Keratinocyte (primary cell): ENCODE measurements around the gene CECR2. TPM values are rescaled to one million over a fixed set of nuclear protein-coding genes. Genes with fewer than 3 reads are reported as not detected.

Experiments used
- DNase-seq: peaks from one replicate; pipeline ENCODE4 v3.0.0-alpha.2; 2011; ENCODE audit warnings: low read depth, missing footprints, low spot score
- FAIRE-seq: peaks from 2 replicates; lab custom pipeline; 2011; peaks lifted over from hg19 to GRCh38; lab: Jason Lieb, UNC
- H2AFZ ChIP-seq: 2 replicates; pipeline ENCODE4 v1.6.0; 2012; ENCODE audit warnings: low read length, control low read depth, inconsistent platforms; ENCODE audit not compliant: control insufficient read depth
- H3K27ac ChIP-seq: 2 replicates; pipeline ENCODE4 v1.5.1; 2011; ENCODE audit warnings: low read length; ENCODE audit not compliant: control insufficient read depth, insufficient read depth
- H3K27me3 ChIP-seq: 3 replicates; pipeline ENCODE4 v1.6.0; 2011; ENCODE audit warnings: low read length; ENCODE audit not compliant: control insufficient read depth, insufficient read depth; ENCODE audit errors: extremely low read depth
- H3K36me3 ChIP-seq, 2 experiments: 2 replicates in 1 of 2; 3 replicates in 1 of 2; pipeline ENCODE4 v1.5.1; 2011; ENCODE audit warnings: low read length in 2 of 2, mild to moderate bottlenecking in 1 of 2; ENCODE audit not compliant: control insufficient read depth in 2 of 2, insufficient read depth in 2 of 2; ENCODE audit errors: extremely low read depth in 1 of 2
- H3K4me1 ChIP-seq: 3 replicates; pipeline ENCODE4 v1.5.1; 2011; ENCODE audit warnings: low read length; ENCODE audit not compliant: control insufficient read depth, insufficient read depth; ENCODE audit errors: extremely low read depth
- H3K4me2 ChIP-seq: 3 replicates; pipeline ENCODE4 v1.6.0; 2011; ENCODE audit warnings: low read depth, low read length; ENCODE audit not compliant: control insufficient read depth, insufficient read depth; ENCODE audit errors: extremely low read depth
- H3K4me3 ChIP-seq, 3 experiments: fragments of 200-600 bp in 1 of 3; sonication (generic) in 1 of 3; 2 replicates in 2 of 3; 3 replicates in 1 of 3; pipeline ENCODE4 v1.5.1; 2011 to 2016; ENCODE audit warnings: low read length in 3 of 3, mild to moderate bottlenecking in 3 of 3, control low read depth in 2 of 3, inconsistent platforms in 1 of 3, low read depth in 1 of 3, mixed read lengths in 1 of 3, mixed run types in 1 of 3, moderate library complexity in 1 of 3; ENCODE audit not compliant: control insufficient read depth in 2 of 3, insufficient read depth in 2 of 3; ENCODE audit errors: extremely low read depth in 1 of 3
- H3K79me2 ChIP-seq: 2 replicates; pipeline ENCODE4 v1.6.0; 2012; ENCODE audit warnings: low read length; ENCODE audit not compliant: control insufficient read depth, insufficient read depth
- H3K9ac ChIP-seq: 3 replicates; pipeline ENCODE4 v1.6.0; 2011; ENCODE audit warnings: low read length; ENCODE audit not compliant: control insufficient read depth, insufficient read depth; ENCODE audit errors: extremely low read depth
- H3K9me1 ChIP-seq: 3 replicates; pipeline ENCODE4 v1.6.0; 2011; ENCODE audit warnings: low read length; ENCODE audit not compliant: control insufficient read depth, insufficient read depth; ENCODE audit errors: extremely low read depth
- H3K9me3 ChIP-seq: 2 replicates; pipeline ENCODE4 v1.5.1; 2012; ENCODE audit warnings: low read depth, low read length; ENCODE audit not compliant: control insufficient read depth
- H4K20me1 ChIP-seq: 3 replicates; pipeline ENCODE4 v1.6.0; 2011; ENCODE audit warnings: low read length; ENCODE audit not compliant: control insufficient read depth, insufficient read depth; ENCODE audit errors: extremely low read depth
- CTCF ChIP-seq, 3 experiments: IDR thresholded peaks in 1 of 3; conservative IDR thresholded peaks in 1 of 3; optimal IDR thresholded peaks in 1 of 3; 2 replicates in 2 of 3; 3 replicates in 1 of 3; pipeline versions ENCODE3 to v1.5.1; 2011; ENCODE audit warnings: low read length in 3 of 3, mild to moderate bottlenecking in 3 of 3, moderate library complexity in 2 of 3, control low read depth in 1 of 3, inconsistent platforms in 1 of 3; ENCODE audit not compliant: insufficient read depth in 2 of 3; ENCODE audit errors: extremely low read depth in 1 of 3
- EZH2 ChIP-seq: IDR thresholded peaks from one replicate; pipeline ENCODE4 v1.6.1; 2012; ENCODE audit warnings: inconsistent platforms, mild to moderate bottlenecking, low read length, moderate library complexity
- dilution Hi-C: fragments of 300-500 bp; cut with MboI; formaldehyde crosslinking; loops from one replicate; pipeline ENCODE4 v1.7.0; 2020; ENCODE audit warnings: low sequenced_read_pairs; ENCODE audit not compliant: extremely low pct_ligation_motif_present
- polyA plus RNA-seq, 5 experiments: library from polyadenylated mRNA; depleted of rRNA in 3 of 5; stranded (reverse) in 3 of 5; stranded (forward) in 1 of 5; unstranded in 1 of 5; fragments of >200 nt; gene quantifications; 1 replicate in 1 of 5; 2 replicates in 3 of 5; 3 replicates in 1 of 5; pipeline versions ENCODE4 v1.2.1 to v1.2.3, GENCODE V29; 2011 to 2012; ENCODE audit warnings: missing spikeins in 2 of 5, low read depth in 1 of 5, low replicate concordance in 1 of 5

The CECR2 gene
- polyA plus RNA-seq, 1 donor (not counting 4 experiments of a cell fraction or from before 2014, with no cell fraction given) = not detected

- Histone ChIP-seq H3K9me1 (no peaks in the 10 kb centered on the region), H3K27me3 (no peaks in the 10 kb centered on the region), H4K20me1 (no peaks in the 10 kb centered on the region), H2AFZ (no peak overlapping the region), H3K9ac (no peak overlapping the region), H3K79me2 (no peaks in the 10 kb centered on the region), H3K36me3 (no peaks in the 10 kb centered on the region), H3K4me2 (no peak overlapping the region), H3K4me1 (no peaks in the 10 kb centered on the region), H3K9me3 (no peaks in the 10 kb centered on the region), H3K27ac (no peak overlapping the region), H3K4me3 (no peak overlapping the region)
- TF ChIP-seq CTCF (optimal IDR thresholded peaks at IDR 0.05 in 1 of 3, IDR thresholded peaks at IDR 0.05 in 1 of 3, conservative IDR thresholded peaks at IDR 0.05 in 1 of 3; ENCODE audit: extremely low read depth in 1 of 3, insufficient read depth in 2 of 3, low read length in 3 of 3) = no peak
- no peak for TF ChIP-seq EZH2
- no peak for FAIRE-seq
- dilution Hi-C loops = no loop called here
- DNase-seq = no peak
These were observed 50.1 kb downstream of the CECR2 start for GRCh38 chr22:17419348-17419747.

GRCh38 chr22:17422736-17423343, 53.6 kb downstream of the CECR2 start:
- Histone ChIP-seq H3K9ac (no peak overlapping the region), H3K4me1 (no peaks in the 10 kb centered on the region), H3K9me1 (no peaks in the 10 kb centered on the region), H2AFZ (no peak overlapping the region), H3K79me2 (no peaks in the 10 kb centered on the region), H3K4me3 (no peak overlapping the region), H4K20me1 (no peaks in the 10 kb centered on the region), H3K27me3 (no peaks in the 10 kb centered on the region), H3K27ac (no peak overlapping the region), H3K9me3 (no peaks in the 10 kb centered on the region), H3K4me2 (no peak overlapping the region), H3K36me3 (no peaks in the 10 kb centered on the region)
- FAIRE-seq (no peak), DNase-seq (no peak)
- TF ChIP-seq EZH2 (no peak), CTCF (optimal IDR thresholded peaks at IDR 0.05 in 1 of 3, IDR thresholded peaks at IDR 0.05 in 1 of 3, conservative IDR thresholded peaks at IDR 0.05 in 1 of 3; ENCODE audit: extremely low read depth in 1 of 3, insufficient read depth in 2 of 3, low read length in 3 of 3) (no peak)
- dilution Hi-C loops = no loop called here
